Measurements from ENCODE around the gene CFAP20DC. TPM values are rescaled to one million over a fixed set of nuclear protein-coding genes. Genes with fewer than 3 reads are reported as not detected.

The CFAP20DC gene
- total RNA-seq, 1 experiment from 2014 or later, result 2.9 TPM

DNA sequence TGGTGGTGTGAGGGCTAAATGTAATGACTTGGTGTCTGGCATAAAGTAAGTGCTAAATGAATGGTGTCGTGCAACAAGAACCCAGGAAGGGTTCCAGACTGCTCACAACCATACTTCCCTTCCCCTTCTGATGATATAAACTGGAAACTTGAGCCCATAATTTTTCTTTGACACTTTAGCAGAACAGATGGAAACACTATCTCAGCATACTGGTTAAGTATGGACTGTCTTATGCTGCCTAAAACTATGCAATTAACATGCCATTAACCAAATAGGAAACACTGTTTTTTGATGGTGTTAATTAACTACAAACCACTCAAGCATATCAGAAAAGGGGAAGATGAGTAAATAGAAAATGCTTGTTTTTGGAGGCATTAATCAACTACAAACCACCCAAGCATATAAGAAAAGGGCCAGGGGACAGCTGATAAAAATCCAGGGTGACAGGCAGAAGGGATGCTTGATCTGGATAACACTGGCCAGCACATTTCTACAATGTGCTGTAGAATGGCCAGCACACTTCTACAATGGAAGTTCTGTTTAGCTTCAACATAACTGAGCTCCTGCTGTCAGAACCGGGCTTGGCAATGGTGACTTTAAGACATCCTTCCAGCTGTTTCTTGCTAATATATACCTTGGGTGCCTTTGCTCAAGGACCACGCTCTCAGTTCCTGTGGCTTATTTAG, 297.8 kb downstream of the CFAP20DC start:
- Histone ChIP-seq H3K27me3 (ENCODE audit: insufficient read depth, low read length) (no peaks in the 10 kb centered on the region), H3K79me2 (ENCODE audit: insufficient read depth, low read length) (no peaks in the 10 kb centered on the region), H3K9ac (ENCODE audit: low read length) (no peak overlapping the region), H3K4me3 (replicated peaks in 1 of 2; ENCODE audit: low read depth in 1 of 2, low read length in 2 of 2) (no peak overlapping the region), H3K9me3 (ENCODE audit: control insufficient read depth in 1 of 2, insufficient read depth in 1 of 2, low read depth in 1 of 2, low read length in 2 of 2) (no peaks in the 10 kb centered on the region), H3K27ac (ENCODE audit: low read depth, low read length) (no peak overlapping the region), H3K4me2 (ENCODE audit: low read length) (no peak overlapping the region), H2AFZ (ENCODE audit: low read depth, low read length, poor library complexity, severe bottlenecking) (no peak overlapping the region), H3K36me3 (ENCODE audit: control insufficient read depth in 1 of 2, insufficient read depth in 2 of 2, low read length in 2 of 2) (no peaks in the 10 kb centered on the region), H3K9me2 (ENCODE audit: insufficient read depth) (no peaks in the 10 kb centered on the region), H3K4me1 (ENCODE audit: control insufficient read depth in 1 of 2, insufficient read depth in 2 of 2, low read length in 2 of 2) (no peaks in the 10 kb centered on the region), H4K20me1 (ENCODE audit: insufficient read depth) (no peaks in the 10 kb centered on the region)
- BruUV-seq (replicated peaks), result no TSS peak
- no peak for DNase-seq (ENCODE audit: low read depth, low spot score)
- intact Hi-C loops (cut with micrococcal nuclease), result no loop called here
- ATAC-seq, result no peak
- POLR2A ChIA-PET, result no interaction called here
- TF ChIP-seq FOSL1 (IDR thresholded peaks at IDR 0.05; ENCODE audit: low read depth) (no peak), ELF1 (IDR thresholded peaks at IDR 0.05; ENCODE audit: borderline replicate concordance, low read depth) (no peak), SIN3A (IDR thresholded peaks at IDR 0.05; ENCODE audit: low read depth) (no peak), CBX3 (IDR thresholded peaks at IDR 0.05; ENCODE audit: low read depth) (no peak), EZH2 (IDR thresholded peaks at IDR 0.05) (no peak), EZH2phosphoT487 (IDR thresholded peaks at IDR 0.05; ENCODE audit: borderline replicate concordance) (no peak), TCF7L2 (IDR thresholded peaks at IDR 0.05; ENCODE audit: borderline replicate concordance, extremely low read depth, insufficient read depth, insufficient read length) (no peak), YY1 (IDR thresholded peaks at IDR 0.05; ENCODE audit: extremely low read depth, insufficient replicate concordance, low read depth, low read length) (no peak), SRF (IDR thresholded peaks at IDR 0.05; ENCODE audit: low read depth) (no peak), ZFX (IDR thresholded peaks at IDR 0.05) (no peak), CEBPB (IDR thresholded peaks at IDR 0.05; ENCODE audit: low read depth) (no peak), POLR2A (IDR thresholded peaks at IDR 0.05; ENCODE audit: borderline replicate concordance, extremely low read depth, insufficient read depth, insufficient read length) (no peak)
- TF ChIP-seq, protein P1, sequence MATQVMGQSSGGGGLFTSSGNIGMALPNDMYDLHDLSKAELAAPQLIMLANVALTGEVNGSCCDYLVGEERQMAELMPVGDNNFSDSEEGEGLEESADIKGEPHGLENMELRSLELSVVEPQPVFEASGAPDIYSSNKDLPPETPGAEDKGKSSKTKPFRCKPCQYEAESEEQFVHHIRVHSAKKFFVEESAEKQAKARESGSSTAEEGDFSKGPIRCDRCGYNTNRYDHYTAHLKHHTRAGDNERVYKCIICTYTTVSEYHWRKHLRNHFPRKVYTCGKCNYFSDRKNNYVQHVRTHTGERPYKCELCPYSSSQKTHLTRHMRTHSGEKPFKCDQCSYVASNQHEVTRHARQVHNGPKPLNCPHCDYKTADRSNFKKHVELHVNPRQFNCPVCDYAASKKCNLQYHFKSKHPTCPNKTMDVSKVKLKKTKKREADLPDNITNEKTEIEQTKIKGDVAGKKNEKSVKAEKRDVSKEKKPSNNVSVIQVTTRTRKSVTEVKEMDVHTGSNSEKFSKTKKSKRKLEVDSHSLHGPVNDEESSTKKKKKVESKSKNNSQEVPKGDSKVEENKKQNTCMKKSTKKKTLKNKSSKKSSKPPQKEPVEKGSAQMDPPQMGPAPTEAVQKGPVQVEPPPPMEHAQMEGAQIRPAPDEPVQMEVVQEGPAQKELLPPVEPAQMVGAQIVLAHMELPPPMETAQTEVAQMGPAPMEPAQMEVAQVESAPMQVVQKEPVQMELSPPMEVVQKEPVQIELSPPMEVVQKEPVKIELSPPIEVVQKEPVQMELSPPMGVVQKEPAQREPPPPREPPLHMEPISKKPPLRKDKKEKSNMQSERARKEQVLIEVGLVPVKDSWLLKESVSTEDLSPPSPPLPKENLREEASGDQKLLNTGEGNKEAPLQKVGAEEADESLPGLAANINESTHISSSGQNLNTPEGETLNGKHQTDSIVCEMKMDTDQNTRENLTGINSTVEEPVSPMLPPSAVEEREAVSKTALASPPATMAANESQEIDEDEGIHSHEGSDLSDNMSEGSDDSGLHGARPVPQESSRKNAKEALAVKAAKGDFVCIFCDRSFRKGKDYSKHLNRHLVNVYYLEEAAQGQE (IDR thresholded peaks at IDR 0.05; ENCODE audit: low read depth), result no peak
- TF ChIP-seq, protein P2, sequence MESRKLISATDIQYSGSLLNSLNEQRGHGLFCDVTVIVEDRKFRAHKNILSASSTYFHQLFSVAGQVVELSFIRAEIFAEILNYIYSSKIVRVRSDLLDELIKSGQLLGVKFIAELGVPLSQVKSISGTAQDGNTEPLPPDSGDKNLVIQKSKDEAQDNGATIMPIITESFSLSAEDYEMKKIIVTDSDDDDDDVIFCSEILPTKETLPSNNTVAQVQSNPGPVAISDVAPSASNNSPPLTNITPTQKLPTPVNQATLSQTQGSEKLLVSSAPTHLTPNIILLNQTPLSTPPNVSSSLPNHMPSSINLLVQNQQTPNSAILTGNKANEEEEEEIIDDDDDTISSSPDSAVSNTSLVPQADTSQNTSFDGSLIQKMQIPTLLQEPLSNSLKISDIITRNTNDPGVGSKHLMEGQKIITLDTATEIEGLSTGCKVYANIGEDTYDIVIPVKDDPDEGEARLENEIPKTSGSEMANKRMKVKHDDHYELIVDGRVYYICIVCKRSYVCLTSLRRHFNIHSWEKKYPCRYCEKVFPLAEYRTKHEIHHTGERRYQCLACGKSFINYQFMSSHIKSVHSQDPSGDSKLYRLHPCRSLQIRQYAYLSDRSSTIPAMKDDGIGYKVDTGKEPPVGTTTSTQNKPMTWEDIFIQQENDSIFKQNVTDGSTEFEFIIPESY (IDR thresholded peaks at IDR 0.05; ENCODE audit: extremely low read depth, insufficient replicate concordance, low read length), result no peak
- TF ChIP-seq, protein P3, sequence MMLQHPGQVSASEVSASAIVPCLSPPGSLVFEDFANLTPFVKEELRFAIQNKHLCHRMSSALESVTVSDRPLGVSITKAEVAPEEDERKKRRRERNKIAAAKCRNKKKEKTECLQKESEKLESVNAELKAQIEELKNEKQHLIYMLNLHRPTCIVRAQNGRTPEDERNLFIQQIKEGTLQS (IDR thresholded peaks at IDR 0.05), result no peak
- TF ChIP-seq, protein P4, sequence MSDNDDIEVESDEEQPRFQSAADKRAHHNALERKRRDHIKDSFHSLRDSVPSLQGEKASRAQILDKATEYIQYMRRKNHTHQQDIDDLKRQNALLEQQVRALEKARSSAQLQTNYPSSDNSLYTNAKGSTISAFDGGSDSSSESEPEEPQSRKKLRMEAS (IDR thresholded peaks at IDR 0.05), result no peak
- TF ChIP-seq, protein P5, sequence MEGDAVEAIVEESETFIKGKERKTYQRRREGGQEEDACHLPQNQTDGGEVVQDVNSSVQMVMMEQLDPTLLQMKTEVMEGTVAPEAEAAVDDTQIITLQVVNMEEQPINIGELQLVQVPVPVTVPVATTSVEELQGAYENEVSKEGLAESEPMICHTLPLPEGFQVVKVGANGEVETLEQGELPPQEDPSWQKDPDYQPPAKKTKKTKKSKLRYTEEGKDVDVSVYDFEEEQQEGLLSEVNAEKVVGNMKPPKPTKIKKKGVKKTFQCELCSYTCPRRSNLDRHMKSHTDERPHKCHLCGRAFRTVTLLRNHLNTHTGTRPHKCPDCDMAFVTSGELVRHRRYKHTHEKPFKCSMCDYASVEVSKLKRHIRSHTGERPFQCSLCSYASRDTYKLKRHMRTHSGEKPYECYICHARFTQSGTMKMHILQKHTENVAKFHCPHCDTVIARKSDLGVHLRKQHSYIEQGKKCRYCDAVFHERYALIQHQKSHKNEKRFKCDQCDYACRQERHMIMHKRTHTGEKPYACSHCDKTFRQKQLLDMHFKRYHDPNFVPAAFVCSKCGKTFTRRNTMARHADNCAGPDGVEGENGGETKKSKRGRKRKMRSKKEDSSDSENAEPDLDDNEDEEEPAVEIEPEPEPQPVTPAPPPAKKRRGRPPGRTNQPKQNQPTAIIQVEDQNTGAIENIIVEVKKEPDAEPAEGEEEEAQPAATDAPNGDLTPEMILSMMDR (IDR thresholded peaks at IDR 0.05 in 2 of 3, conservative IDR thresholded peaks at IDR 0.05 in 1 of 3; ENCODE audit: borderline replicate concordance in 1 of 3, insufficient read depth in 1 of 3, low read depth in 2 of 3, low read length in 2 of 3), result no peak
- RAD21 ChIA-PET (ENCODE audit: low non-redundant PET in 1 of 2, low total read pairs in 2 of 2, uncharacterized antibody in 2 of 2, unreplicated experiment in 2 of 2), result no interaction called here
- CTCF ChIA-PET, result no interaction called here

Data from HCT116 (cell line).